GM18867 (cell line): ENCODE data around the gene MAN1A1.

Experiments
- ATAC-seq: cut with Tn5 transposase; IDR thresholded peaks from one replicate; pipeline ENCODE4 v1.9.1; 2021; ENCODE audit warnings: mild to moderate bottlenecking, moderate library complexity; ENCODE audit not compliant: unreplicated experiment

MAN1A1 gene

GRCh38 chr6:119274197-119274595 lies 75.4 kb downstream of the MAN1A1 start:
- ATAC-seq, result no peak

- ATAC-seq, result no peak
Measured at GRCh38 chr6:119273272-119274196, 76.0 kb downstream of the MAN1A1 start.

GRCh38 chr6:119270545-119270944 lies 79.0 kb downstream of the MAN1A1 start:
- ATAC-seq, result no peak

GRCh38 chr6:119269266-119270103 lies 80.1 kb downstream of the MAN1A1 start:
- no peak for ATAC-seq

- ATAC-seq, result no peak
Measured at GRCh38 chr6:119267126-119267905, 82.2 kb downstream of the MAN1A1 start.

- no peak for ATAC-seq
Measured at GRCh38 chr6:119264854-119265397, 84.6 kb downstream of the MAN1A1 start.

- ATAC-seq, result no peak
Measured at GRCh38 chr6:119262612-119263011, 86.9 kb downstream of the MAN1A1 start.

GRCh38 chr6:119261944-119262284 lies 87.6 kb downstream of the MAN1A1 start:
- no peak for ATAC-seq

GRCh38 chr6:119259027-119259426 lies 90.5 kb downstream of the MAN1A1 start:
- ATAC-seq, result peak; percentile 51

- no peak for ATAC-seq
Measured at GRCh38 chr6:119257726-119258125, 91.8 kb downstream of the MAN1A1 start.

GRCh38 chr6:119256978-119257462 lies 92.5 kb downstream of the MAN1A1 start:
- no peak for ATAC-seq

- ATAC-seq, result no peak
Measured at GRCh38 chr6:119256392-119256791, 93.2 kb downstream of the MAN1A1 start.

GRCh38 chr6:119255492-119255891 lies 94.1 kb downstream of the MAN1A1 start:
- no peak for ATAC-seq

- ATAC-seq, result no peak
Measured at GRCh38 chr6:119250036-119250435, 99.5 kb downstream of the MAN1A1 start.

- ATAC-seq, result no peak
Measured at GRCh38 chr6:119249319-119249718, 100.2 kb downstream of the MAN1A1 start.

GRCh38 chr6:119247504-119247903 lies 102.1 kb downstream of the MAN1A1 start:
- ATAC-seq, result no peak

- no peak for ATAC-seq
Measured at GRCh38 chr6:119243657-119244056, 105.9 kb downstream of the MAN1A1 start.

GRCh38 chr6:119243037-119243436 lies 106.5 kb downstream of the MAN1A1 start:
- no peak for ATAC-seq

- ATAC-seq, result no peak
Measured at GRCh38 chr6:119241540-119242309, 107.8 kb downstream of the MAN1A1 start.

GRCh38 chr6:119241111-119241465 lies 108.5 kb downstream of the MAN1A1 start:
- peak; percentile 64 for ATAC-seq
